Activated naive CD8-positive, alpha-beta T cell treated with anti-CD3 and anti-CD28 coated beads, Interleukin-2, amount 10 ng/mL, durations not matched to agents 7 days and 5 days (primary cell): Measurements from ENCODE around the gene STAG1. TPM values are rescaled to one million over a fixed set of nuclear protein-coding genes. Genes with fewer than 3 reads are reported as not detected.
"Not testable (repeated sequence)": the region's sequence is repeated elsewhere in the genome, so short reads cannot be mapped to it uniquely, and the experiment has no call there.

Source experiments
- ATAC-seq: fragments of 150-1000 bp; cut with Tn5 transposase; one replicate; pipeline ENCODE4 v1.10.0; 2021; ENCODE audit warnings: low read depth, moderate library complexity
- POLR2A ChIA-PET: fragments of 350-600 bp; sonication (Branson Sonifier 250); formaldehyde crosslinking; loops from one replicate; lab custom pipeline; 2021; ENCODE audit warnings: antibody characterized with exemption; lab: Charles Lee
- DNase-seq: peaks from one replicate; pipeline ENCODE4 v3.0.0; 2021
- H3K27ac Mint-ChIP-seq: one replicate; pipeline ENCODE4 v1.8.0; 2022; ENCODE audit warnings: mild to moderate bottlenecking, mixed read lengths
- H3K27me3 Mint-ChIP-seq: one replicate; pipeline ENCODE4 v1.8.0; 2022; ENCODE audit warnings: mild to moderate bottlenecking, moderate library complexity, mixed read lengths
- H3K36me3 Mint-ChIP-seq: one replicate; pipeline ENCODE4 v1.8.0; 2021; ENCODE audit warnings: mild to moderate bottlenecking, mixed read lengths
- H3K4me1 Mint-ChIP-seq: one replicate; pipeline ENCODE4 v1.8.0; 2021; ENCODE audit warnings: mixed read lengths
- H3K4me3 Mint-ChIP-seq: one replicate; pipeline ENCODE4 v1.8.0; 2022; ENCODE audit warnings: mild to moderate bottlenecking, moderate library complexity, mixed read lengths
- H3K9me3 Mint-ChIP-seq: one replicate; pipeline ENCODE4 v1.8.0; 2021; ENCODE audit warnings: mixed read lengths
- total RNA-seq, 2 experiments: library from RNA; stranded (reverse); gene quantifications; one replicate each; pipeline ENCODE4 v1.2.3, GENCODE V29; 2021

The STAG1 gene
- total RNA-seq, 2 experiments from 2014 or later, result 39.4 to 43.7 TPM

- Mint-ChIP-seq H3K9me3 (no peaks in the 10 kb centered on the region), H3K36me3 (peaks cover 2% of the 10 kb centered on the region), H3K4me3 (peak overlapping the region; percentile 92), H3K27me3 (no peaks in the 10 kb centered on the region), H3K27ac (peak overlapping the region; percentile 97), H3K4me1 (peaks cover 38% of the 10 kb centered on the region)
- POLR2A ChIA-PET, result interaction anchor here (1.0 to 3.2 kb wide), 11 partner anchors 22 to 671 kb away, joined by 3 to 76 read pairs (median 7); partner anchors contain the start of genes IL20RB, MSL2, NCK1 and PCCB
- no peak for DNase-seq
- ATAC-seq, result no peak
These were observed 1.3 kb upstream of the STAG1 start for GRCh38 chr3:136753326-136753939.

GRCh38 chr3:136752422-136753325 lies 496 bp upstream of the STAG1 start:
- H3K4me1 Mint-ChIP-seq, result peaks cover 35% of the 10 kb centered on the region
- POLR2A ChIA-PET, result interaction anchor here (0.5 to 3.2 kb wide), 24 partner anchors 8 to 681 kb away, joined by 3 to 76 read pairs (median 4); partner anchors contain the start of genes IL20RB, MSL2, NCK1 and PCCB
- peak; percentile 88 for ATAC-seq
- H3K9me3 Mint-ChIP-seq, result no peaks in the 10 kb centered on the region
- DNase-seq, result peak; percentile 99
- peak overlapping the region; percentile 97 for H3K27ac Mint-ChIP-seq
- H3K36me3 Mint-ChIP-seq, result peaks cover 2% of the 10 kb centered on the region
- no peaks in the 10 kb centered on the region for H3K27me3 Mint-ChIP-seq
- H3K4me3 Mint-ChIP-seq, result peak overlapping the region; percentile 92

- peak overlapping the region; percentile 97 for H3K27ac Mint-ChIP-seq
- no peaks in the 10 kb centered on the region for H3K9me3 Mint-ChIP-seq
- DNase-seq (peak; percentile 78), ATAC-seq (peak; percentile 17)
- no peaks in the 10 kb centered on the region for H3K27me3 Mint-ChIP-seq
- H3K4me3 Mint-ChIP-seq, result peak overlapping the region; percentile 97
- POLR2A ChIA-PET, result interaction anchor here (0.6 to 3.2 kb wide), 11 partner anchors 20 to 642 kb away, joined by 3 to 76 read pairs (median 7); partner anchors contain the start of genes MSL2 and NCK1
- H3K4me1 Mint-ChIP-seq, result peaks cover 37% of the 10 kb centered on the region
- H3K36me3 Mint-ChIP-seq, result peaks cover 2% of the 10 kb centered on the region
These were observed 634 bp downstream of the STAG1 start for GRCh38 chr3:136751316-136752171.

- no peak for DNase-seq
- Mint-ChIP-seq H3K27me3 (no peaks in the 10 kb centered on the region), H3K9me3 (no peaks in the 10 kb centered on the region), H3K4me1 (peaks cover 43% of the 10 kb centered on the region), H3K36me3 (peaks cover 2% of the 10 kb centered on the region), H3K27ac (peak overlapping the region; percentile 96), H3K4me3 (peak overlapping the region; percentile 97)
- POLR2A ChIA-PET, result interaction anchor here (3.2 kb wide), 2 partner anchors 111 to 555 kb away, joined by 61 to 76 read pairs; partner anchors contain the start of genes MSL2 and NCK1
- no peak for ATAC-seq
These were observed 1.3 kb downstream of the STAG1 start for GRCh38 chr3:136750897-136751315.

DNA sequence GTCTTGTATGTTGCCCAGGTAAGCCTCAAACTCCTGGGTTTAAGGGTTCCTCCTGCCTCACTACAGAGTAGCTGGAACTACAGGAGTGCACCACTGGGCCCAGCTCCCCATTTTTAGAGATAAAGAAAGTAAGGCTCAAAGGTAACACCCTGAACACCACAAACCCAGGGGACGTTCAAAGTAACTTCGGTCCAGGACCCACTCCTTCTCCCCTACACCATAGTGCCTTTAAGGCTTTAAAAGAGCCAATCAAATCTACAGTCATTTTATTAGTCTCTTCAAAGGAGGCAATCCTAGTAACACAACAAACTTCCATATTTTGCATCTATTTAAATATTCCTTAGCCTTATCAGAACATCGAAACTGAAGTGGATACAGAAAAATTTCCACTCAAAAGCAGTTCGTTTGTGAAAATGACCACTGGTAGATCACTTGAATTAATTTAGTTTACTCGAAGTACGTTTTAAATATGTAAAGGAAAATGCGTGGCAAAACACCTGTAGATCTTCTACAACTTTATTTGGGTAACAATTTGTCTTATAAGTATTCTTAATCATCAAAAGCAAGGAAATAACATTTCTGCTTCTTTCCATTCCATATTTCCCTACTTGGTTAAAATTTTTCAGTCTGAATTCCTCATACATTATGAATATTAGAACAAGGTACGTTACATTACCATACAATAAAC lies 1.8 kb downstream of the STAG1 start:
- Mint-ChIP-seq H3K27ac (peak overlapping the region; percentile 96), H3K4me3 (peak overlapping the region; percentile 97), H3K36me3 (peaks cover 2% of the 10 kb centered on the region), H3K27me3 (no peaks in the 10 kb centered on the region), H3K9me3 (no peaks in the 10 kb centered on the region), H3K4me1 (peaks cover 46% of the 10 kb centered on the region)
- DNase-seq (no peak), ATAC-seq (no peak)
- POLR2A ChIA-PET, result interaction anchor here (1.0 to 2.0 kb wide), 3 partner anchors 112 to 556 kb away, joined by 5 to 12 read pairs (median 5); partner anchors contain the start of genes MSL2 and NCK1

DNA sequence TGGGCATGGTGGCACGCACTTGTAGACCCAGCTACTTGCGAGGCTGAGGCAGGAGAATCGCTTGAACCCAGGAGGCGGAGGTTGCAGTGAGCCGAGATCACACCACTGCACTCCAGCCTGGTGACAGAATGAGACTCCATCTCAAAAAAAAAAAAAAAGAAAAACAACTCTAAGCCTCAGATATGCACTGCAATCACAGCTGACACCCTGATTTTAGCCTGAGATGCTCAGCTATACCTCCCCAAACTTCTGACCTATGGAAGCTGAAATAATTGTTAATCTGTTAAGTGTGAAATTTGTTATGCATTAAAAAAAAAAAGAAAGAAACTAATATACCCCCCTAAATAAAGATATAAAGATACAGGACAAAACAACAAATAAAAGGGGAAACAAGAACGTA lies 2.6 kb downstream of the STAG1 start:
- not testable (repeated sequence) for H3K36me3 Mint-ChIP-seq, DNase-seq, H3K9me3 Mint-ChIP-seq, H3K27me3 Mint-ChIP-seq, ATAC-seq
- POLR2A ChIA-PET, result interaction anchor here (1.0 to 2.0 kb wide), 3 partner anchors 112 to 555 kb away, joined by 5 to 12 read pairs (median 5); partner anchors contain the start of genes MSL2 and NCK1
- H3K4me1 Mint-ChIP-seq, result peaks cover 46% of the 10 kb centered on the region
- H3K27ac Mint-ChIP-seq, result peak overlapping the region; percentile 96
- H3K4me3 Mint-ChIP-seq, result peak overlapping the region; percentile 97

DNA sequence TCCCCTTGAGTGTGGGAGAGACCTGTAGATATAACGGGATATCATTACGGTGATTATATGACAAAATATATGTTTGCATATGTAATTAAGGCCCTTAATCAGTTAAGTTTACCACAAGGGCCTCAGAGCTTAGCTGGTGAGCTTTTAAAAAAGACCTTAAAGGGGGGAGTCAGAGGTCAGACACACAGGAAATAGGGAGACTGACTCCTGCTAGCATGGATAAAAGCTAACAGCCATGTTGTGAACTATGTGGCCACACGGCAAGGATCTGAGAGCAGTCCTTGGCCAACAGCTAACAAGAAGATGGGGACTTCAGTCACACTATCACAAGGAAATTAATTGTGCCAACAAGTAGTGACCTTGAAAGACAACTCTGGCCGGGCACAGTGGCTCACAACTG lies 3.1 kb downstream of the STAG1 start:
- DNase-seq (no peak), ATAC-seq (no peak)
- H3K27ac Mint-ChIP-seq, result peak overlapping the region; percentile 96
- H3K4me1 Mint-ChIP-seq, result peaks cover 41% of the 10 kb centered on the region
- no peaks in the 10 kb centered on the region for H3K9me3 Mint-ChIP-seq
- no peaks in the 10 kb centered on the region for H3K27me3 Mint-ChIP-seq
- peak overlapping the region; percentile 39 for H3K4me3 Mint-ChIP-seq
- POLR2A ChIA-PET, result interaction anchor here (1.5 to 2.0 kb wide), 2 partner anchors 113 to 553 kb away, joined by 5 to 12 read pairs; partner anchors contain the start of genes MSL2 and NCK1
- H3K36me3 Mint-ChIP-seq, result peaks cover 9% of the 10 kb centered on the region

GRCh38 chr3:136745916-136746315 lies 6.3 kb downstream of the STAG1 start:
- Mint-ChIP-seq H3K36me3 (peaks cover 15% of the 10 kb centered on the region), H3K27ac (no peak overlapping the region), H3K9me3 (no peaks in the 10 kb centered on the region), H3K4me3 (no peak overlapping the region), H3K27me3 (no peaks in the 10 kb centered on the region), H3K4me1 (peaks cover 30% of the 10 kb centered on the region)
- POLR2A ChIA-PET, result interaction anchor here (0.6 to 0.8 kb wide), 2 partner anchors 102 to 550 kb away, joined by 3 to 5 read pairs; partner anchors contain the start of gene MSL2
- no peak for ATAC-seq
- DNase-seq, result no peak

DNA sequence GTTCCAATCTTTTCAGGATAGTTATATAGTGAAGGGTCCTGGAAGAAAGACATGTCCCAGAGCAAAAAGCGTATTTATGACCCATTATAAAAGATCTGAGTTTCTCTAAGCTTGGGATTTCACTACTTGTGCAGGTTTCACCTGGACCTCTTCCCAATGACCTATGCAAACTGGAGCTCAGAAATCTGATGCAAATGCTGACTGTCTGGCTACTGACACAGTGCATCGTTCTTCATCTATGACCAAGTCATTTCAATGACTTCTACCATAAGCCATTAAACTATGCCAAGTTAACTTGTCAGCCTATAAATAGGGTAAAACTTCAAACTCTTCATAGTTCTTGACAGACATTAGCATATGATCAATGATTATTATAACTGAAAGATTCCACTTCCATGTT lies 11.1 kb downstream of the STAG1 start:
- DNase-seq (no peak), ATAC-seq (no peak)
- Mint-ChIP-seq H3K27ac (no peak overlapping the region), H3K4me3 (no peak overlapping the region), H3K9me3 (no peaks in the 10 kb centered on the region), H3K27me3 (no peaks in the 10 kb centered on the region), H3K4me1 (peaks cover 12% of the 10 kb centered on the region), H3K36me3 (peaks cover 20% of the 10 kb centered on the region)
- POLR2A ChIA-PET, result interaction anchor here (1.1 kb wide), 1 partner anchor 11 kb away, joined by 3 read pairs; the partner anchor contains the start of gene STAG1

GRCh38 chr3:136740351-136740958 lies 11.7 kb downstream of the STAG1 start:
- H3K36me3 Mint-ChIP-seq, result peaks cover 20% of the 10 kb centered on the region
- no peak for ATAC-seq
- H3K9me3 Mint-ChIP-seq, result no peaks in the 10 kb centered on the region
- no peaks in the 10 kb centered on the region for H3K27me3 Mint-ChIP-seq
- POLR2A ChIA-PET, result no interaction called here
- H3K4me3 Mint-ChIP-seq, result no peak overlapping the region
- peaks cover 8% of the 10 kb centered on the region for H3K4me1 Mint-ChIP-seq
- no peak for DNase-seq
- H3K27ac Mint-ChIP-seq, result no peak overlapping the region

DNA sequence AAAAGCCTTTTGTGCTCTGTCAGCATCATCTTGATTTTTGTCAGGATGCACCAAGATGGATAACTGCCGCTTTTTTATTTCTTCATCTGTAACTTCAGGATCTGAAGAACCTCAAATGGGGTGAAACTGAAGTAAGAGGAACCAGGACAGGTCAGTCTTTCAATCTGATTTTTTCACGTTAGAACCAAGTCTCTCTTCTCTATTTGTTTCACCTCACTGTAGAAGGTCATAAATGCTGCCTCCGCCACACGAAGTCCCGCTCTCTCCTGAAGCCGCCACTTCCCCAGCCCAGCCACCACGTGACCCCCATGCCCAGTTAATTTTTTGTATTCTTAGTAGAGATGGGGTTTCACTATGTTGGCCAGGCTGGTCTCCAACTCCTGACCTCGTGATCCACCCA lies 15.2 kb downstream of the STAG1 start:
- H3K36me3 Mint-ChIP-seq, H3K27ac Mint-ChIP-seq, H3K27me3 Mint-ChIP-seq, DNase-seq, H3K9me3 Mint-ChIP-seq, H3K4me3 Mint-ChIP-seq, ATAC-seq: not testable (repeated sequence)
- POLR2A ChIA-PET, result interaction anchor here (0.6 kb wide), 1 partner anchor 142 kb away, joined by 3 read pairs; no protein-coding TSS in a partner anchor
- H3K4me1 Mint-ChIP-seq, result peaks cover 20% of the 10 kb centered on the region
